NCI-H2029 (cell line): ENCODE results near the gene HOTAIR.
A peak's percentile ranks its signal among the peaks of the same experiment; 100 is the strongest.

Experiments
- DNase-seq: peaks from one replicate; lab custom pipeline; 2025; lab: John Stamatoyannopoulos, UW

HOTAIR gene

GRCh38 chr12:53944907-53945847 lies 29.6 kb downstream of the HOTAIR start:
- no peak for DNase-seq

DNA sequence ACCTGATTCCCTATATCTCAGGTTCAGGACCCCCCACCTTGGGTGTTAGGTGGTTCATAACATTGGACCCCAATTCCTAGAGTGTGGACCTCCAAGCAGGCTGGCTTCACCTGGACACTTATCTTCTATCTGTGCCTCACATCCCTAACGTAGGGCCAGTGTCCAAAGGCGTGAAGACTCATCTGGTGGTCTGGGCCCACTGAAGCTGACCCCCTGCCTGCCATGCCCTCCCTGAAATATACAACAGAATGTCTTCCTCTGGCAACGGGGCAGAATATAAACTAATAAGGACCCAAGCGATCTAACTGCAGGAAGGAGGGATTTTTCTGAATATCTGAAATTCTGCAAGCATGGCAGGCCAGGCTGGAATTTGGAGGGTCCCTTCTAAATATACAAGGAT lies 30.5 kb downstream of the HOTAIR start:
- no peak for DNase-seq

DNA sequence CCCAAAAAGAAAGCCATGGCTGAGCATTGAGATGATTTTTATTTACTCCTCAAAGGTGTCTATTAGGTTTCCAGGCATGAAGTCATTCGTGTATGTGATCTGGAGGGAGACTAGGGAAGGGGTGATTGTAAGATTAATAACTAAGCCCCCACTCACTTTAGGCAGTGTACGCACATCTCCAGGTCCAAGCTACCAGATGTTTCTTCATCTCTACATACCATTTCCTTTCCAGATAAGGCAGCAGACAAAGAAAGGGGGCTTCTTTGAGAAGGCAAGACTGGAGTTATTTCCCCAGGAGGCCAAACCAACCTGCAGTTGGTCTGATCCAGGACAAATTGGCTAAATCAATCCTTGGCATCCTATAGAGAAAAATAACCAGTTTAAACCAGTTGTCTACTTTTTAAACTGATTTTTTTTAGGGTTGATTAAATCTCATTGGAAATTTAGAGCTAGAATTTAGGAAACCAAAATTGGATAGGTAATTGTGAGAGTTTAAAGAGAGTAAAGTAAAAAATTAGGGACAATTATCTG lies 32.2 kb downstream of the HOTAIR start:
- no peak for DNase-seq

DNA sequence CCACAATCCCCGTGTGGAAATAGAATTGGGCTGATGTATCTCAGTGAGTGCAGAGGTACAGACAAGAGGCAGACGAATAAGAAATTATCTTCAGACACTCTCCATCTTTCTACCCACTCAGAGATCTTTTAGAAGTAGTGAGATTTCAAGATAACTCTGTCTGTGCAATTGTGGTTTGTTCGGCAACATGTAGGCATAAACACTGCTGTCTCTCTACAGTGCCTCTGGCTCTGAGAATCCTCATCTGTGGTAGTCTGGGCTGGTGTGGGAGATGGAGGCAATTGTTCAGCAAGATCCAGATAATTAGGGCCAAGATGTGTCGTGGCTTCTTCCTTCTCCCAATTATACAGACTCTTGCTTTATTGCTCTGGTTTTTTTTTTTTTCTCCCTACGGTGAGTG lies 33.0 kb downstream of the HOTAIR start:
- DNase-seq = no peak

DNA sequence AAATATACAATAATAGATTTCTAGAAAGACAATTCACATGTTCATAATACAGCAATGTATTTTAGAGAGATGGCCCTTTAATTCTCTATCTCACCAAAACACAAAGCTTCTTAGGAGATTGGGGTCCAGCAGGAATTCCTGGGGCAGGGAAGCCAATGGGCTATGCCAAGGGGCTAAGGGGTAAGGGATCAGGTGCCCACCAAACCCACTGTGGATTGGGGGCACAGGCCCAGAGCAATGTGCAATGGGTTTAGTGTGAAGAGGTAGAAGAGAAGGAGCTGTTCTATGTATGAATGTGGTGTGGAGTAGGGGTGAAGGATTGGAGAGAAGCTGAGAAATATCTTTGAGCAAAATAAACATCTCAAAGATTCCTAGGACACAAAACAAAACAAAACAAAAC lies 33.6 kb downstream of the HOTAIR start:
- DNase-seq = no peak

GRCh38 chr12:53940443-53941014 lies 34.2 kb downstream of the HOTAIR start:
- DNase-seq = no peak

- DNase-seq = no peak
Measured at GRCh38 chr12:53939141-53940108, 35.3 kb downstream of the HOTAIR start.

- DNase-seq = peak; percentile 55
Measured at GRCh38 chr12:53938326-53939140, 36.2 kb downstream of the HOTAIR start, which contains the start of gene HOXC13. Gene HOXC13 (plus strand): TSS chr12:53938831. CDS start chr12:53938907, 76 bp downstream.

DNA sequence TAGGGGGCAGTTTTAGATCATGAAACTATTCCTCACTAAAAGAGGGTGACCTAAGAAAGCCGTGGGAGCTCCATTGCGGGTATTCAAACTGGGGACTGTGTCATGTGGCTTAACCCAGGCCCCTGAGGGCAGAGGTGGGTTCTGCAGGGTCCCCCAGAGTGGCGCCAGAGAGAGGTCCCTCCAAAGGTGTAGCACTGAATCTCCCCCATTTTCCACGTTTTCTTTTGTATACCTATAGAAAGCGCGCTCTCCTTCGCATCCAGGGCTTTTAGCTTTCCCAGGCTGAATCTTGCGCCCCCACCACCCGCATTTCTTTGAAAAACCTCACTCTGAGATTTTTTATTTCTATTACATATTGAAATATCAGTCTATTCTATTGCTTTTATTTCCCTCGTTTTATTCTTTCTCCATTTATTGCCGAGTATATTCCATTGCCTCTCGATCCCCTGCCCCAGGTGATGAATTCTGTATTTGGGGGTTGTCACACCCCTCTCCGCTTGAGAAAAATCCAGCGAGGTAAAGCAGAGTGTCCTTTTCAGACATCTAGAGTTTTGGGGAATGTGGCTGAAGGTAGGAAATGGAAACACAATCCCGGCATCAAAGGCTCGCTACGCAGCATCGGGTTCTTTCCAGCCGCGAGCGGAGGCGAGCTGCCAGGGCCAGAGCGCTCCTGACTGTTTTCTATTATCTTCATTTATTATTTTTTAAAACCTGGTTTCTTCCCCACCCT lies 37.0 kb downstream of the HOTAIR start:
- no peak for DNase-seq

- no peak for DNase-seq
Measured at GRCh38 chr12:53937099-53937498, 37.7 kb downstream of the HOTAIR start.

DNA sequence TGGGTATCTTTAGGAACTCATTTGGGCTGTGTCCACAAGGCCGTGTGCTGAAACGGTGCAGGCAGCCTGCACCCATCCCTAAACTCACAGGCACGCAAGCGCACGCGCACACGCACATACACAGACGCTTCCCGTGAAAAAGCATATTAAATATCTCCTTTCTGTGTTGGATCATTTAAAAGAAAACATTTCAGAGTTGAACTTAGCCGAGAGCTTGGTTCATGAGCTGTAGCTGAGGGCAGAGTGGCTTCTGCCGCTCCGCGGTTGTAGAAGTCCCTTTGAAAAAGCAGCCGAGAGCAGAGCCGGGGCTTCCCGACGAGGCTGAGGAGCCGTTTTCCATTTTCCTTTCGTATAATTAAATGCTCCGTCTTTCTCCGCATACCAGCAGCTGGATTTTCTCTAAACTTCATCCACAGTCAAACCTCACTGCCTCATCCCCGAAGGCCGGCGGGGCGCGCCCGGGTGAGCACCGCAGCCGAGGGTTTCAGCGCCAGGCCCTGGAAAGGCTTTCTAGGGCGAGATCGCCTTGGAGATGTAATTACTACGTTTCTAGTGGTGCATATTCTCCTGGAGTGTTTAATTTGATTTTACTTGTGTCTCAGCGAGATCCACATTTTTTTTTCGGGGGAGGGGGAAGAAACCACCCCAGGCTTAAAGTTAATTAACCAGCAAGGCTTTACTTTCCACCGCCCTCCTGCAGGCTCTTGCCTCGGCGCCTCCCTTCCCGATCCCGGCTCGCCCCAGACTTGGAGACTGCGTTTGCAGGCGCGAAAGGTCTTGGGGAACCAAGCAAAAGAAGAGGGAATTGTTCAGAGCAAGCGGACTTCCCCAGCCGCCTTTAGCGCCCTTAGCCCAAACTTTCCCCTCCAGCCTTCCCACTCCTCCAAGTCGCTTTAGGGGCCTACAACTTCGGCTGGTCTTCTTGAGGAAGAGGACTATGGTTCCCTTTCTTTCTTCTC lies 39.1 kb downstream of the HOTAIR start:
- DNase-seq = no peak

- DNase-seq = no peak
Measured at GRCh38 chr12:53932915-53933314, 41.8 kb downstream of the HOTAIR start.

DNA sequence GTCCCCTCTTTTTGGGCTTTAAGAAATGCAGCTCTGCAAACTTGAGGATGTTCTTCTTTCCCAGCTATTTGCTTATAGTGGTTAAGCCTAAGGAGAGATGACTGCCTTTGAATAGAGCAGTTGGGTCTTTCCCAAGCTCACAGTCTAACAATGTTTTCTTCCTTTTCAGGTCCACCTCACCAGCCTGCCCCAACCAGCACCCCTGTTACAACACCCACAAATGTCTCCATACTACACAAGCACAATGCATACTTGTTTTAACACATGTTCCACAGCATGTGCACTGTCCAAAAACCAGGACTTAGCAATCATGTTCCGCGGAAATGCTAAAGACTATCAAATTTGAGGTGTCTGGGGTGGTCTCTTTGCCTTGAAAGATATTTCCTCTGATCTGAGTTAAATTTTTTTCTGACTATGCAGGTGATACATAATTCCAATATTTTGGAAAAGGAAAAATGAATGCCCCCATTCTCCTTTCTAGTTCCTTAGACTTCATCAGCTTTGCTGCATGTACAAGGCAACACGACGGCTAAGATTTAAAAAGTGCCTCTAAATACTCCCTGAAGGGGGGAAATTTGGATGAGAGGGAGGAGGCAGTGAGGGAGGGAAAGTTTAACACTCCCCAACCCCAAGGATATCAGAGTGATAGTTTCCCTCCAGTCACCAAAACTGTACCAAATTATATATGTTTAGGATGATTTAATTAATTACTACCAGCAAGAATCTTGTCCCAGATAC lies 42.7 kb downstream of the HOTAIR start:
- DNase-seq = no peak

- no peak for DNase-seq
Measured at GRCh38 chr12:53930591-53931255, 44.0 kb downstream of the HOTAIR start.

DNA sequence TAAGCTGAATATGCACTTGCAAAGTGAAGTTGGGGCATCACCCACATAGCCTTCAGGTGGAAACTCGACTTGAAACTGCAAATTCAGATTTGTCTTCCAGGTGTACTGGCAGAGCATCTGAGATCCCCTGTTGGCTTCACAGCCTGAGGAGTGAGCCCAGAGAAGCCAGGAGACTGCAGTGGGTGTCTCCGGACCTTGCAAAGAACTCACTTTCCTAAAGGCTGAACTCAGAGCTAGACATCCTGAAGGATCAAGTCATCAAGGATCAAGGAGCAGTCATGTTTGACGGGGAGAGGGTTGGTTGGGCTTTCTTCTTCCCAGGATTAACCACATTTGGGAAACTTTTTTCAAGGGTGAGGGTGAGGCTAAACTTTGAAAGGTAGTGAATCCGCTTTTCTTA lies 45.2 kb downstream of the HOTAIR start:
- DNase-seq = no peak

DNA sequence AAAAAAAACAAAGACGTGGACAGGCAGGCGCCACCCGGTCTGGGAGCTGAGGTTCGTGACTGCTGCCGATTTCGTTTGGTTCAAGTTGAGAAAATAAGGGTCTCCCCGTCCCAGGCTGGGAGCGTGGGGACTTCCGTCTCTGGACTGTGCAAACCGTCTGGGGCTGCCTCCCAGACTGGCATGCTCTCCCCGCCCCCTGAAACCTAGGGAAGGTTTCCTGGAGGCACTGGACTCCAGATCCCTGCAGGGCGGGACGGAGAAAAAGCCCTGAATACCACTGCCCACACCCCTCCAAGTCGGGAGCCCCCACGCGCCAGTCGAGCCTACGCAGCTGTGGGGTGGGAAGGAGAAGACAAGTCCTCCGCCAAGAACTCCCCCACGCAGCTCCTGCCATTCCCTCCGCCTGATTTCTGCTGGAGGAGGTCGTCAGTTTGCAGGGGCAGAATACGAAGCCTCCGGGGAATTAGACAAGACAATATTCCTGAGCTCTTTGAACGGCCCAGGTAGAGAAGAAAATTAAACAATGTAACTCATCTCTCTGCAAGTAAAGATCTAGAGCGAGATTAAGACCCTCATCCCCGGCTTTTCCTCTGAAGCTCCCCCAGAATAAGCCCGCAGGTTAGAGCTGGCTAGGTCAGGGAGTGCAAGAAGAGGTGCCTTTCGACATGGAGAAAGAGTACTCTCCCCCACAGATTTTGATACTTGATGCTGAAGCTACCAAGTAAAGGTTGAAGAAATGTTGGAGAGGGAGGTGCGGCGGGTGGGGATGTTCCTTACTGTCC lies 46.5 kb downstream of the HOTAIR start:
- no peak for DNase-seq
